MM.1S (cell line): ENCODE results near the gene ANXA2.

Experiments
- EZH2 ChIP-seq: fragments of 300-600 bp; sonication (generic); optimal IDR thresholded peaks from 2 replicates; pipeline ENCODE3; 2017; ENCODE audit warnings: low read depth, mild to moderate bottlenecking, antibody characterized with exemption, low read length, mixed read lengths
- EZH2phosphoT487 ChIP-seq: fragments of 300-600 bp; sonication (generic); IDR thresholded peaks from 2 replicates; pipeline ENCODE4 v1.6.1; 2018; ENCODE audit warnings: antibody characterized with exemption, low read length
- TF ChIP-seq, protein P1 (sequence below): fragments of 300-600 bp; sonication (generic); IDR thresholded peaks from 2 replicates; pipeline ENCODE4 v1.5.1; 2016; ENCODE audit warnings: antibody characterized with exemption, low read length, mixed read lengths

DNA sequence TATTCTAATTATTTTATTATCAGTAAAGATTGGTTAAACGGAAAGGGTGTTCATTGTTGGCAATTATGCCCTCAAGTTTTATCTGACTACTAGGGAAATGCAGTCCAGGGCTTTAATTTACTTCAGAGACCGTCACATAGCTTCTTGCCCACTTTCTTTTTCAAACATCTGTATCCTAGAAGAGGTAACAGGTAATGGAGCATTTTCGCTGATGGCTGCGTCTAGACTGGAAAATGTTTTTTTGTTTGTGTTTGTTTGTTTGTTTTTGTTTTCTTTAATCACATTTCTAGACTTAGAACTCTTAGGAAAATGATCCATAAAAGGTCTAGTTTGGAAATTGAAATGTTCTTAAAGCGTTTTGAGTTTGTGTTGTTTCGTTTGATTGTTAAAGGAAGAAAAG lies 71.4 kb downstream of the ANXA2 start:
- TF ChIP-seq, protein P1, sequence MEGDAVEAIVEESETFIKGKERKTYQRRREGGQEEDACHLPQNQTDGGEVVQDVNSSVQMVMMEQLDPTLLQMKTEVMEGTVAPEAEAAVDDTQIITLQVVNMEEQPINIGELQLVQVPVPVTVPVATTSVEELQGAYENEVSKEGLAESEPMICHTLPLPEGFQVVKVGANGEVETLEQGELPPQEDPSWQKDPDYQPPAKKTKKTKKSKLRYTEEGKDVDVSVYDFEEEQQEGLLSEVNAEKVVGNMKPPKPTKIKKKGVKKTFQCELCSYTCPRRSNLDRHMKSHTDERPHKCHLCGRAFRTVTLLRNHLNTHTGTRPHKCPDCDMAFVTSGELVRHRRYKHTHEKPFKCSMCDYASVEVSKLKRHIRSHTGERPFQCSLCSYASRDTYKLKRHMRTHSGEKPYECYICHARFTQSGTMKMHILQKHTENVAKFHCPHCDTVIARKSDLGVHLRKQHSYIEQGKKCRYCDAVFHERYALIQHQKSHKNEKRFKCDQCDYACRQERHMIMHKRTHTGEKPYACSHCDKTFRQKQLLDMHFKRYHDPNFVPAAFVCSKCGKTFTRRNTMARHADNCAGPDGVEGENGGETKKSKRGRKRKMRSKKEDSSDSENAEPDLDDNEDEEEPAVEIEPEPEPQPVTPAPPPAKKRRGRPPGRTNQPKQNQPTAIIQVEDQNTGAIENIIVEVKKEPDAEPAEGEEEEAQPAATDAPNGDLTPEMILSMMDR = no peak
- TF ChIP-seq EZH2 (no peak), EZH2phosphoT487 (no peak)
